ENCODE data around the gene FHOD3.
"Not testable (repeated sequence)": the region's sequence is repeated elsewhere in the genome, so short reads cannot be mapped to it uniquely, and the experiment has no call there.

FHOD3 gene

DNA sequence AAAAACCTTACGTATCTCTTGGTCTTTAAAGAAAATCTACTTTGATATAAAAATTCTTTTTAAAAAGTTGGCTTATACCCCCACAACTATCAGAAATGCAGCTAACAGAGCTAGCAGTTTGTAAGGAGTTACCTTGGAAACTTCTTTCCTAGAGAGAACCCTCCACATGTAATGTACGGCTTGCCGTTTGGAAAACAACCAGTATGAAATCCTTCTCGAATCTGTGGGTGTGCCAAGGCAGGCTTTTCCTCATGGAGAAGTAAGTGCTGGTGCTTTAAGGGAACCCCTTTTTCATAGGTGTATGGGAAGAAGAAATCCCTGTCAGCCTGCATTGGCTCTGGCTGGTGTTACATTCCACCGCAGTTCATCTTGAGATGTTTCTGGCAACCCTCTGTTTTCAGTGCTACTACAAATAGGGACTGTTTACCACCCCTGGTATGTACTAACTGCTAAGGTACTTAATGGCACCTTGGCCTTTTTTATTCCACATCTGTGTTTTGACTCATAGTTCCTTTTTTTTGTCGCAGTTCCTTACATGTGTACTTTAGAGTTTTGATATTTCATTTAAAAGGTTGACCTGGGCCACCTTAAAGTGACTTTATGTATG is 248.4 kb downstream of the FHOD3 start:
- Histone ChIP-seq H3K4me3 (ENCODE audit: control insufficient read depth in 1 of 7, extremely low read depth in 1 of 7, insufficient read depth in 4 of 7, low read depth in 2 of 7, low read length in 6 of 7) (no peak overlapping the region), H3K9me3 (ENCODE audit: control extremely low read depth in 1 of 5, control insufficient read depth in 4 of 5, insufficient read depth in 2 of 5, low read depth in 1 of 5, low read length in 4 of 5) (peaks cover 0 to 3% (median 0%) of the 10 kb centered on the region in 5 experiments), H3K36me3 (ENCODE audit: control insufficient read depth in 4 of 4, insufficient read depth in 4 of 4, low read length in 3 of 4) (no peaks in the 10 kb centered on the region), H3K4me1 (ENCODE audit: control extremely low read depth in 1 of 4, control insufficient read depth in 4 of 4, insufficient read depth in 4 of 4, low read length in 3 of 4) (no peaks in the 10 kb centered on the region), H3K27ac (ENCODE audit: insufficient read depth in 1 of 2, low read depth in 1 of 2, low read length in 2 of 2, poor library complexity in 1 of 2, severe bottlenecking in 2 of 2) (no peak overlapping the region), H3K27me3 (replicated peaks in 2 of 5; ENCODE audit: control insufficient read depth in 4 of 5, insufficient read depth in 5 of 5, low read length in 4 of 5) (peaks cover 0 to 3% (median 0%) of the 10 kb centered on the region in 5 experiments)
- CTCF ChIA-PET, result no interaction called here
- WGBS (ENCODE audit: insufficient coverage), result 100% methylated on average over 5 of the region's 6 CpGs
- DNase-seq, result no peak
- POLR2A ChIA-PET, result no interaction called here

DNA sequence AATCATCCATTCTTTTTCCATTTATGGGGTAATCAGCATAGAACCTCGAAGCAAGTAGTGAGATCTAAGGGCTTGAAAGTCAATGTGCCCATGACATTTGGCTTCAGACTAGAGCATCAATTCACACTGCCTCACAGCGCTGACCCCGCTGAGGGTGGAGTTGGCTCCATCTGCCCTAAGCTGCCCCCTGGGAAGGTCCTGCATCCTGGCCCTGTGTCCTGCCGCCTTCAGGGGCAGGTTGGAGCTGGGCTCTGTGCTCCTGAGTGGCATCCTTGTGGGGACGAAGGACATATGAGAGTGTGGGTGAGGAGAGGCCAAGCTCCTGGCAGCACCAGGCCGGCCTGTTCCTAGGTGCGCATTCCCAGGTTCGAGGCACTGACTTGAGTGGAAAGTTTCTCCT is 249.4 kb downstream of the FHOD3 start:
- no peaks in the 10 kb centered on the region for H3K4me1 ChIP-seq (ENCODE audit: control extremely low read depth in 1 of 4, control insufficient read depth in 4 of 4, insufficient read depth in 4 of 4, low read length in 3 of 4)
- H3K27ac ChIP-seq (ENCODE audit: insufficient read depth in 1 of 2, low read depth in 1 of 2, low read length in 2 of 2, poor library complexity in 1 of 2, severe bottlenecking in 2 of 2), result no peak overlapping the region
- 93% methylated on average over 4 of the region's 8 CpGs for WGBS (ENCODE audit: insufficient coverage)
- no peak for DNase-seq
- H3K9me3 ChIP-seq (ENCODE audit: control extremely low read depth in 1 of 5, control insufficient read depth in 4 of 5, insufficient read depth in 2 of 5, low read depth in 1 of 5, low read length in 4 of 5), result peaks cover 0 to 3% (median 0%) of the 10 kb centered on the region in 5 experiments
- no peaks in the 10 kb centered on the region for H3K36me3 ChIP-seq (ENCODE audit: control insufficient read depth in 4 of 4, insufficient read depth in 4 of 4, low read length in 3 of 4)
- CTCF ChIA-PET, result no interaction called here
- POLR2A ChIA-PET, result no interaction called here
- no peak overlapping the region for H3K4me3 ChIP-seq (ENCODE audit: control insufficient read depth in 1 of 7, extremely low read depth in 1 of 7, insufficient read depth in 4 of 7, low read depth in 2 of 7, low read length in 6 of 7)
- H3K27me3 ChIP-seq (replicated peaks in 2 of 5; ENCODE audit: control insufficient read depth in 4 of 5, insufficient read depth in 5 of 5, low read length in 4 of 5), result peaks cover 0 to 3% (median 0%) of the 10 kb centered on the region in 5 experiments

DNA sequence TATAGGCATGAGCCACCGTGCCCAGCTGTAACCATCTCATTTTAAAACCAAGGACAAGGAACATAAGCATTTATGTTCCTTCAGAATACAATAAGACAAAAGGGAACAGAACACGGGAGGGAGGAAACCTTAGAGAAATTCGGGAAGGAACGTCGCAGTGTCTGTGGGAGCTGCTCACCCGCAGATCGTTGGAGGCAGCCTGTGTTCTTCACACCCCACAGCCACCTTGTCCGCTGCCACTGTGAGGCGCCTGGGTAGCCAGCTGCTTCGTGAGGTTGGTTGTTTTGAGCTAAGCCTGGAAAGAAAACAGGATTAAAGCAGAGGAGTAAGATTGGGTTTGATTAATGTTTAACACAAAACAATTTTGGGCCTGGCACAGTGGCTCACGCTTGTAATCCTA is 250.0 kb downstream of the FHOD3 start:
- CTCF ChIA-PET, result no interaction called here

DNA sequence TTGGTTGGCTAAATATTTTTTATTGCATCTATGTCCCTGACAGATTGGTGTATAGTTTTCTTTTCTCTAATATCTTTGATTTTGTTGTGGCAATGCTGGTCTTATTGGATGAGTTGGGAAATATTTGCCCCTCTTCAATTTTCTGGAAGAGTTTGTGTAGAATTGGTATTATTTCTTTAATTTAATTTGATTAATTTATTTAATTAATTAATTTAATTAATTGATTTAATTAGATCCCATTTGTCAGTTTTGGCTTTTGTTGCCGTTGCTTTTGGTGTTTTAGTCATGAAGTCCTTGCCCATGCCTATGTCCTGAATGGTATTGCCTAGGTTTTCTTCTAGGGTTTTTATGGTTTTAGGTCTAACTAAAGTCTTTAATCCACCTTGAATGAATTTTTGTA is 253.8 kb downstream of the FHOD3 start:
- POLR2A ChIA-PET, result not testable (repeated sequence)

More for the DNA sequence above, 250.0 kb downstream of the FHOD3 start:
- POLR2A ChIA-PET, result no interaction called here
- DNase-seq, result no peak
- no peak overlapping the region for H3K27ac ChIP-seq (ENCODE audit: insufficient read depth in 1 of 2, low read depth in 1 of 2, low read length in 2 of 2, poor library complexity in 1 of 2, severe bottlenecking in 2 of 2)
- no peak overlapping the region for H3K4me3 ChIP-seq (ENCODE audit: control insufficient read depth in 1 of 7, extremely low read depth in 1 of 7, insufficient read depth in 4 of 7, low read depth in 2 of 7, low read length in 6 of 7)
- WGBS (ENCODE audit: insufficient coverage), result 93% methylated on average over 11 of the region's 11 CpGs
- H3K4me1 ChIP-seq (ENCODE audit: control extremely low read depth in 1 of 4, control insufficient read depth in 4 of 4, insufficient read depth in 4 of 4, low read length in 3 of 4), result no peaks in the 10 kb centered on the region
- H3K27me3 ChIP-seq (replicated peaks in 2 of 5; ENCODE audit: control insufficient read depth in 4 of 5, insufficient read depth in 5 of 5, low read length in 4 of 5), result peaks cover 0 to 3% (median 0%) of the 10 kb centered on the region in 5 experiments
- peaks cover 0 to 3% (median 0%) of the 10 kb centered on the region in 5 experiments for H3K9me3 ChIP-seq (ENCODE audit: control extremely low read depth in 1 of 5, control insufficient read depth in 4 of 5, insufficient read depth in 2 of 5, low read depth in 1 of 5, low read length in 4 of 5)
- no peaks in the 10 kb centered on the region for H3K36me3 ChIP-seq (ENCODE audit: control insufficient read depth in 4 of 4, insufficient read depth in 4 of 4, low read length in 3 of 4)

DNA sequence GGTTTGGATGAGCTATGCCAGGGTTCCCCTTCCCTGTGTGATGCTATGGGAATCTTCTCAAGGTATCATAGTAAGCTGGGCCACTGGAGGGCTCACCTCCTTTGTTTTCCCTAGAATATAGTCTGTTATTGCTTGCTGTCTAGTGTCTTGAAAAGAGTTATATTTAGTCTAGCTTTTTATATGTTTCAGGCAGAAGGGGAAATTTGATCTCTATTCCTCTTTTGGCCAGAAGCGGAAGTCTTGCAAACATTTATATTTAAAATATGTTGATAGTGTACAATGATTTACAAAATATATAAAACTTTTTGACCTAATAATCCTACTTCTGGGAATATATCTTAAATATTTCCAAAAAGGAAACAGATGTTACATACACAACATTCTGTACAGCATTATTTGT is 260.7 kb downstream of the FHOD3 start:
- Histone ChIP-seq H3K4me1 (ENCODE audit: control extremely low read depth in 1 of 4, control insufficient read depth in 4 of 4, insufficient read depth in 4 of 4, low read length in 3 of 4) (no peaks in the 10 kb centered on the region), H3K9me3 (ENCODE audit: control extremely low read depth in 1 of 5, control insufficient read depth in 4 of 5, insufficient read depth in 2 of 5, low read depth in 1 of 5, low read length in 4 of 5) (peaks cover 0 to 6% (median 0%) of the 10 kb centered on the region in 5 experiments), H3K4me3 (ENCODE audit: control insufficient read depth in 1 of 7, extremely low read depth in 1 of 7, insufficient read depth in 4 of 7, low read depth in 2 of 7, low read length in 6 of 7) (no peak overlapping the region), H3K36me3 (ENCODE audit: control insufficient read depth in 4 of 4, insufficient read depth in 4 of 4, low read length in 3 of 4) (no peaks in the 10 kb centered on the region), H3K27ac (ENCODE audit: insufficient read depth in 1 of 2, low read depth in 1 of 2, low read length in 2 of 2, poor library complexity in 1 of 2, severe bottlenecking in 2 of 2) (no peak overlapping the region), H3K27me3 (replicated peaks in 2 of 5; ENCODE audit: control insufficient read depth in 4 of 5, insufficient read depth in 5 of 5, low read length in 4 of 5) (no peaks in the 10 kb centered on the region)
- no peak for DNase-seq
- ChIA-PET POLR2A (no interaction called here), CTCF (no interaction called here)
- no CpG with 5 or more reads among the region's 1 CpG for WGBS (ENCODE audit: insufficient coverage)

More for the DNA sequence above, 253.8 kb downstream of the FHOD3 start:
- H3K27me3 ChIP-seq (replicated peaks in 2 of 5; ENCODE audit: control insufficient read depth in 4 of 5, insufficient read depth in 5 of 5, low read length in 4 of 5); H3K4me3 ChIP-seq (ENCODE audit: control insufficient read depth in 1 of 7, extremely low read depth in 1 of 7, insufficient read depth in 4 of 7, low read depth in 2 of 7, low read length in 6 of 7); CTCF ChIA-PET; H3K9me3 ChIP-seq (ENCODE audit: control extremely low read depth in 1 of 5, control insufficient read depth in 4 of 5, insufficient read depth in 2 of 5, low read depth in 1 of 5, low read length in 4 of 5); H3K36me3 ChIP-seq (ENCODE audit: control insufficient read depth in 4 of 4, insufficient read depth in 4 of 4, low read length in 3 of 4); DNase-seq; H3K4me1 ChIP-seq (ENCODE audit: control extremely low read depth in 1 of 4, control insufficient read depth in 4 of 4, insufficient read depth in 4 of 4, low read length in 3 of 4); H3K27ac ChIP-seq (ENCODE audit: insufficient read depth in 1 of 2, low read depth in 1 of 2, low read length in 2 of 2, poor library complexity in 1 of 2, severe bottlenecking in 2 of 2): not testable (repeated sequence)
- WGBS (ENCODE audit: insufficient coverage), result no CpG with 5 or more reads among the region's 1 CpG

DNA sequence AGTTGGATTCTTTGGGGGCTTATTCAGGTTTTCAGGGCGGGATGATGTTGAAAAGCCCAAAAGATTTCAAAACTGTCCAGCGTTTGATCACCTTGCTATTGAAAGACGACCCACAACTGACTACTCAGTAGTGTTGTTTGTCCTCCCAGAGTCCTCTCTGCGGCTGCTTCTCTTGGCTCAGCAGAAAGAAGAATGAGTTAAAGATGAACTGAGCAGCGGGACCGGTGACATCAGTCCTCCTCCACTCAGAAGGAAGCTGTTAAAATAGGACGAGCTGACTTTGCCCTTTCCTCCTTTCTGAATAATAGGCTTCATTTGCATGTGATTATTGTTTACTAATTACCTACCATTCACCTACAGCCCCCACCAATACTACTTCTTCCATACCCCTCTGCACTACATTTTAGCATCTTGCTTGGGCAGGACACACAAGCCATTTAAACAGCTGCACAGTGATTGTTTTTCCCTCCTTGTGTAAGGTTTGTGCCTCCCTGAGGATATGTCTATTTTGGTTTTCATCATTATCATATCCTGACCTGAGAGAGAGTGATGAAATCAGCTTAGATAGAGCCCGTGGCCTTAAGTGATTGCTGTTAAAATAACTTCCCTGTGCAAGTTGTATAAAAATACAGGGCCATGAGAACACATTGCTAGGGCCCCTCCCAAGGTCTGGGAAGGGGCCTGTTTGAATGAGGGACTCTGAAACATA is 261.8 kb downstream of the FHOD3 start:
- Histone ChIP-seq H3K4me3 (ENCODE audit: control insufficient read depth in 1 of 7, extremely low read depth in 1 of 7, insufficient read depth in 4 of 7, low read depth in 2 of 7, low read length in 6 of 7) (no peak overlapping the region), H3K27me3 (replicated peaks in 2 of 5; ENCODE audit: control insufficient read depth in 4 of 5, insufficient read depth in 5 of 5, low read length in 4 of 5) (no peaks in the 10 kb centered on the region), H3K36me3 (ENCODE audit: control insufficient read depth in 4 of 4, insufficient read depth in 4 of 4, low read length in 3 of 4) (no peaks in the 10 kb centered on the region), H3K4me1 (ENCODE audit: control extremely low read depth in 1 of 4, control insufficient read depth in 4 of 4, insufficient read depth in 4 of 4, low read length in 3 of 4) (no peaks in the 10 kb centered on the region), H3K27ac (ENCODE audit: insufficient read depth in 1 of 2, low read depth in 1 of 2, low read length in 2 of 2, poor library complexity in 1 of 2, severe bottlenecking in 2 of 2) (no peak overlapping the region), H3K9me3 (ENCODE audit: control extremely low read depth in 1 of 5, control insufficient read depth in 4 of 5, insufficient read depth in 2 of 5, low read depth in 1 of 5, low read length in 4 of 5) (peaks cover 0 to 6% (median 0%) of the 10 kb centered on the region in 5 experiments)
- WGBS (ENCODE audit: insufficient coverage), result 81% methylated on average over 3 of the region's 8 CpGs
- ChIA-PET POLR2A (no interaction called here), CTCF (interaction anchor here (0.5 to 1.4 kb wide), 2 partner anchors 17 to 619 kb away, joined by 3 to 4 read pairs; no protein-coding TSS in a partner anchor)
- DNase-seq, result no peak

DNA sequence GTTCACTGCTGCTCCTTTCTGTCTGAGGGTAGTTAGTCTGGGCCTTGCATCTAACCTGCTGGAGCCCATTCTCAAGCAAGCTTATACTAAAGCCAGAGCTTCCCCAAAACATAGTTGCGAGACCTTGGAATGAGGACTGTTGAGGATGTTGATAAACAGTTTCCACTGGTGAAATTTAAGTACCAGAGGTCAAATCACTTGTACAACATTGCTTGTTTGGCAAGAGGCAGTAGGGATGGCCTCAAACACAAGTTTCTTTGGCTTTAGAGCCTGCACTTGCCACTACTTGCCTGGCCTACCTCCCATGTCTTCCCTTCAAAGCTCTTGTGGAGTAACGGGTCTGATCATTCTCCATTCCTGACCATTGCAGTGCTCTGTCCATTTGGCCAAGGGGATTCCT is 262.7 kb downstream of the FHOD3 start:
- POLR2A ChIA-PET, result no interaction called here
- no peaks in the 10 kb centered on the region for H3K36me3 ChIP-seq (ENCODE audit: control insufficient read depth in 4 of 4, insufficient read depth in 4 of 4, low read length in 3 of 4)
- H3K9me3 ChIP-seq (ENCODE audit: control extremely low read depth in 1 of 5, control insufficient read depth in 4 of 5, insufficient read depth in 2 of 5, low read depth in 1 of 5, low read length in 4 of 5), result peaks cover 0 to 6% (median 0%) of the 10 kb centered on the region in 5 experiments
- no peaks in the 10 kb centered on the region for H3K4me1 ChIP-seq (ENCODE audit: control extremely low read depth in 1 of 4, control insufficient read depth in 4 of 4, insufficient read depth in 4 of 4, low read length in 3 of 4)
- no peak overlapping the region for H3K4me3 ChIP-seq (ENCODE audit: control insufficient read depth in 1 of 7, extremely low read depth in 1 of 7, insufficient read depth in 4 of 7, low read depth in 2 of 7, low read length in 6 of 7)
- H3K27ac ChIP-seq (ENCODE audit: insufficient read depth in 1 of 2, low read depth in 1 of 2, low read length in 2 of 2, poor library complexity in 1 of 2, severe bottlenecking in 2 of 2), result no peak overlapping the region
- peaks cover 0 to 2% (median 0%) of the 10 kb centered on the region in 5 experiments for H3K27me3 ChIP-seq (replicated peaks in 2 of 5; ENCODE audit: control insufficient read depth in 4 of 5, insufficient read depth in 5 of 5, low read length in 4 of 5)
- DNase-seq, result no peak
- CTCF ChIA-PET, result interaction anchor here (1.3 to 1.4 kb wide), 2 partner anchors 12 to 16 kb away, joined by 4 read pairs; no protein-coding TSS in a partner anchor
- 100% methylated on average over 1 of the region's 2 CpGs for WGBS (ENCODE audit: insufficient coverage)

All from common myeloid progenitor, CD34-positive (primary cell).